Activated CD8-positive, alpha-beta memory T cell treated with anti-CD3 and anti-CD28 coated beads, Interleukin-2, amount 10 ng/mL, durations not matched to agents 7 days and 5 days (primary cell): Measurements from ENCODE around the gene KLHL6. TPM values are rescaled to one million over a fixed set of nuclear protein-coding genes. Genes with fewer than 3 reads are reported as not detected.
"Not testable (repeated sequence)": the region's sequence is repeated elsewhere in the genome, so short reads cannot be mapped to it uniquely, and the experiment has no call there.

Source experiments
- ATAC-seq: fragments of 150-1000 bp; cut with Tn5 transposase; one replicate; pipeline ENCODE4 v1.10.0; 2021; ENCODE audit warnings: moderate library complexity
- CTCF ChIA-PET: fragments of 350-600 bp; sonication (Branson Sonifier 250); formaldehyde crosslinking; loops from one replicate; lab custom pipeline; 2021; ENCODE audit warnings: antibody characterized with exemption; lab: Charles Lee
- DNase-seq: peaks from one replicate; pipeline ENCODE4 v3.0.0-alpha.2; 2020
- H3K27ac Mint-ChIP-seq: one replicate; pipeline ENCODE4 v1.8.0; 2021; ENCODE audit warnings: mild to moderate bottlenecking, mixed read lengths
- H3K27me3 Mint-ChIP-seq: one replicate; pipeline ENCODE4 v1.8.0; 2021; ENCODE audit warnings: mixed read lengths
- H3K36me3 Mint-ChIP-seq: one replicate; pipeline ENCODE4 v1.8.0; 2021; ENCODE audit warnings: mild to moderate bottlenecking, mixed read lengths
- H3K4me1 Mint-ChIP-seq: one replicate; pipeline ENCODE4 v1.8.0; 2021; ENCODE audit warnings: mixed read lengths
- H3K4me3 Mint-ChIP-seq: one replicate; pipeline ENCODE4 v1.8.0; 2021; ENCODE audit warnings: mild to moderate bottlenecking, moderate library complexity, mixed read lengths
- H3K9me3 Mint-ChIP-seq: one replicate; pipeline ENCODE4 v1.8.0; 2022; ENCODE audit warnings: low read depth, mixed read lengths
- total RNA-seq, 2 experiments: library from RNA; stranded (reverse); gene quantifications; one replicate each; pipeline ENCODE4 v1.2.3, GENCODE V29; 2021

The KLHL6 gene
- total RNA-seq, 2 experiments from 2014 or later, result 30.9 to 31.5 TPM

DNA sequence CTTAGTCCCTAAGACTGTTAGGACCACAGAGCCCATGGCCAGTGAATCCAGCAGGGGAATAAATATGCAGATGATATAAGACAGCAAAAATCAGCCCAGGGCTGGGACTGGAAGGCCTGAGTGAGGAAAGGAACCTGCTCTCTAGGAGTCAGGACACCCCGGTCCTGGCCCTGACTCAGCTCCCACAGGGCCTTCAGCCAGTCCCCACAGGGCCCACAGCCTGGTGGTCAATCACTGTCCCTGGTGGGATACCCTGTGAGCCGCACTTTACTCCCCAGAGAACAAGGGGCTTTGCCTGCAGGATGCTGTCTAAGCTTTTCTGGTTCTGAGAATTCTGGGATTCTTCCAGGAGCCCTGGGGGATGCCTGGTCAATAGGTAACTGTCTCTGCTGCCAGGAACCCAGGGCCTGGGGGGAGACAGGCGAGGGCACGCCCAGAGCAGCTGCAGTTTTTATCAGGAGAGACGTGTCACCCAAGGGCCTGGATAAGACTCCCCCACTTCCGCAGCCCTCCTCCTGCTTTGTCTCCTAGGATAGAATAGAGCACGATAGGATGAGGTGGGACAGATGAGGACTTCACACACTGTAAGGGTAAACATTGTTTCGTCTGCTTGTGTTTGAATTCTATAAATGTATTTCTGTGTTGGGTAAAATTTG lies 77.6 kb downstream of the KLHL6 start:
- CTCF ChIA-PET, result interaction anchor here (0.8 to 2.0 kb wide), 2 partner anchors 289 to 316 kb away, joined by 3 to 11 read pairs; no protein-coding TSS in a partner anchor
- ATAC-seq (no peak), DNase-seq (peak; percentile 19)
- Mint-ChIP-seq H3K27me3 (peaks cover 2% of the 10 kb centered on the region), H3K27ac (no peak overlapping the region), H3K9me3 (no peaks in the 10 kb centered on the region), H3K36me3 (no peaks in the 10 kb centered on the region), H3K4me3 (no peak overlapping the region), H3K4me1 (peaks cover 10% of the 10 kb centered on the region)

DNA sequence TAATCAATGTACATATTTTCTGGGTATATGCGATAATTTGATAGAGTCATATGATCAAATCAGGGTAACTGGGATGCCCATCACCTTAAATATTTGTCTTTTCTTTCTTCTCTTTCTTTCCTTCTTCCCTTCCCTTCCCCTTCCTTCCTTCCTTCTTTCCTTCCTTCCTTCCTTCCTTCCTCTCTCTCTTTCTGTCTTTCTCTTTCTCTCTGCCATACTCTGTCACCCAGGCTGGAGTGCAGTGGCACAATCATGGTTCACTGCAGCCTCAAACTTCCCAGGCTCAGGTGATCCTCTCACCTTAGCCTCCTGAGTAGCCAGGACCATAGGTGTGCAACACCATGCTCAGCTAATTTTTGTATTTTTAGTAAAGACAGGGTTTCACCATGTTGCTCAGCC lies 79.7 kb downstream of the KLHL6 start:
- ATAC-seq, H3K27ac Mint-ChIP-seq, H3K36me3 Mint-ChIP-seq, H3K9me3 Mint-ChIP-seq, H3K27me3 Mint-ChIP-seq, DNase-seq, H3K4me3 Mint-ChIP-seq, H3K4me1 Mint-ChIP-seq: not testable (repeated sequence)
- CTCF ChIA-PET, result interaction anchor here (1.0 to 3.1 kb wide), 2 partner anchors 38 to 291 kb away, joined by 3 to 13 read pairs; no protein-coding TSS in a partner anchor

DNA sequence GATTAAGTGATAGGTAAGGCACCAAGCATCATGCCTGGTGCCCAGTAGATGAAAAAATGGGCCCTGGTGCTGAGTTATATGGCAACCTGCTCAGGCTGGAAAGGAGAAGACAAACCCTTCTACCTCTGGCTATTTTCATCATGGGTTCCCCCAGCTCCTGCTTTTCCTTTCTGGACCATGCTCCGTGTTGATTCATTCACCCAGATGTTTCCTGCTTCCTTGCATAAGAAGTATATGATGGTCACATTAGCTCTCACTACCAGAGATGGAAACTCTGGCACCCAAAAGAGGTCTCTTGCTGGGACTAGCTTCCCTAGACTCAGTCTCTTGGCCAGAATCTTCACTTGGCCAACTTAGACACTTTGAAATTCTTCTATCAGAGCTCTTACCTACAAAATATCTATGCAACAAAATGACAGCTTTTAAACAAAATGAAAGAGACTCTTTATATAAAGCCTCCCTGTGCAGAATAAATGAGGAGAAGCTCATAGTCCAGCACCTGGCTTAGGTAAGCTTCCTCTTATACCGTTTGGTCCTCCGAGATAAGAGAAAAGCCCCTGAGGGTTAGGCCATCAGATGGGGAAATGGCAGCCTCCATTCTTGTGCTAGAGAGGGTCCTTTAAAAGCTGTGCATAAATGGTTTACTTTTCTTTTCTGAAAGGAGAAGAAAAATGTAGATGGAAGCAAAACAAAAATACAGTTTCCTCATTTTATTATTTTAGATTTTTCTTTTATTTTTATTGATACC lies 80.3 kb downstream of the KLHL6 start:
- CTCF ChIA-PET, result interaction anchor here (1.0 to 3.1 kb wide), 3 partner anchors 38 to 292 kb away, joined by 3 to 13 read pairs (median 3); no protein-coding TSS in a partner anchor
- no peaks in the 10 kb centered on the region for H3K9me3 Mint-ChIP-seq
- H3K4me1 Mint-ChIP-seq, result peaks cover under 1% of the 10 kb centered on the region
- no peak overlapping the region for H3K27ac Mint-ChIP-seq
- H3K4me3 Mint-ChIP-seq, result no peak overlapping the region
- no peak for ATAC-seq
- peak; percentile 19 for DNase-seq
- peaks cover 2% of the 10 kb centered on the region for H3K27me3 Mint-ChIP-seq
- H3K36me3 Mint-ChIP-seq, result no peaks in the 10 kb centered on the region

DNA sequence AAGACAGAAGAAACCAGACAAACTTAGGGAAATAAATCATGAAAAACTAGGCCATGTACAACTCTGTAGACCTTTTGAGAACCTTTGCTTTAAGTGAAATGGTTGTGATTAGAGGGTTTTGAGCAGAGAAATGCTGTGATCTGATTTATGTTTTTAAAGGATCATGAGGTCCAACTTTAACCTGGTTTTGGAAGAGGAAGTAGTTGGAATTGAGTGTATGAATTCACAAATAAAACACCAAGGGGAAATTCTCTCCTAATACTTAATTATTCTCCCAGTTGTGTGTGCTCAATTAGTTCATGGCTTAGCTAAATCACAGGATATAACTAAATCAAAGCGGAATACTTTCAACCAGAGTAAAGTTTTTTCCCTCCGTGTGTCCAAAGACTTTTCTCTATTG lies 81.5 kb downstream of the KLHL6 start:
- H3K36me3 Mint-ChIP-seq, result no peaks in the 10 kb centered on the region
- no peak for ATAC-seq
- CTCF ChIA-PET, result interaction anchor here (1.0 to 3.1 kb wide), 3 partner anchors 45 to 293 kb away, joined by 3 to 13 read pairs (median 3); no protein-coding TSS in a partner anchor
- no peaks in the 10 kb centered on the region for H3K9me3 Mint-ChIP-seq
- peaks cover 2% of the 10 kb centered on the region for H3K27me3 Mint-ChIP-seq
- no peak overlapping the region for H3K27ac Mint-ChIP-seq
- peaks cover 8% of the 10 kb centered on the region for H3K4me1 Mint-ChIP-seq
- H3K4me3 Mint-ChIP-seq, result no peak overlapping the region
- no peak for DNase-seq

DNA sequence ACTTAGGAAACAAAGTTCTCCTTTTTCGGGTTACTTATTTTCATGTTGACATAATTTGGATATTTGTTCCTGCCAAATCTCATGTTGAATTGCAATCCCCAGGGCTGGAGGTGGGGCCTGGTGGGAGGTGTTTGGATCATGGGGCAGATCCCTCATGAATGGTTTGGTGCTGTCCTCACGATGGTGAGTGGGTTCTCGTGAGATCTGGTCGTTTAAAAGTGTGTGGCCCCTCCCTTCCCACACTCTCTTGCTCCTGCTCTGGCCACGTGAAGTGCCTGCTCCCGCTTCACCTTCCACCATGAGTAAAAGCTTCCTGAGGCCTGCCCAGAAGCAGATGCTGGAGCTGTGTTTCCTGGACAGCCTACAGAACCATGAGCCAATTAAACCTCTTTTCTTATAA lies 83.4 kb downstream of the KLHL6 start:
- Mint-ChIP-seq H3K4me1 (peaks cover 18% of the 10 kb centered on the region), H3K4me3 (no peak overlapping the region), H3K36me3 (peaks cover 1% of the 10 kb centered on the region), H3K27ac (no peak overlapping the region), H3K27me3 (peaks cover 2% of the 10 kb centered on the region), H3K9me3 (no peaks in the 10 kb centered on the region)
- DNase-seq (peak; percentile 37), ATAC-seq (no peak)
- CTCF ChIA-PET, result interaction anchor here (1.2 to 1.6 kb wide), 3 partner anchors 81 to 412 kb away, joined by 3 to 6 read pairs (median 5); partner anchors contain the start of gene PARL

- no peak for DNase-seq
- H3K9me3 Mint-ChIP-seq, result no peaks in the 10 kb centered on the region
- H3K27ac Mint-ChIP-seq, result peak overlapping the region; percentile 73
- H3K36me3 Mint-ChIP-seq, result peaks cover 1% of the 10 kb centered on the region
- ATAC-seq, result no peak
- peaks cover 18% of the 10 kb centered on the region for H3K4me1 Mint-ChIP-seq
- CTCF ChIA-PET, result interaction anchor here (0.6 to 2.8 kb wide), 16 partner anchors 10 to 416 kb away, joined by 3 to 15 read pairs (median 4); partner anchors contain the start of gene PARL
- peaks cover 5% of the 10 kb centered on the region for H3K27me3 Mint-ChIP-seq
- no peak overlapping the region for H3K4me3 Mint-ChIP-seq
These were observed 87.1 kb downstream of the KLHL6 start for GRCh38 chr3:183468424-183468823.

GRCh38 chr3:183466575-183466974 lies 88.9 kb downstream of the KLHL6 start:
- Mint-ChIP-seq H3K27ac (no peak overlapping the region), H3K4me3 (no peak overlapping the region), H3K27me3 (peaks cover 10% of the 10 kb centered on the region), H3K4me1 (peaks cover 18% of the 10 kb centered on the region), H3K9me3 (no peaks in the 10 kb centered on the region), H3K36me3 (peaks cover 1% of the 10 kb centered on the region)
- no peak for DNase-seq
- CTCF ChIA-PET, result interaction anchor here (1.2 kb wide), 1 partner anchor 301 kb away, joined by 4 read pairs; no protein-coding TSS in a partner anchor
- no peak for ATAC-seq

- H3K36me3 Mint-ChIP-seq, CTCF ChIA-PET, H3K27ac Mint-ChIP-seq: not testable (repeated sequence)
These were observed 89.8 kb downstream of the KLHL6 start for GRCh38 chr3:183465710-183466109.

GRCh38 chr3:183464480-183464879 lies 91.0 kb downstream of the KLHL6 start:
- Mint-ChIP-seq H3K27ac (no peak overlapping the region), H3K36me3 (peaks cover 1% of the 10 kb centered on the region), H3K4me3 (no peak overlapping the region), H3K4me1 (peaks cover 14% of the 10 kb centered on the region), H3K9me3 (no peaks in the 10 kb centered on the region), H3K27me3 (peaks cover 10% of the 10 kb centered on the region)
- no peak for DNase-seq
- CTCF ChIA-PET, result interaction anchor here (0.9 to 1.0 kb wide), 2 partner anchors 19 to 302 kb away, joined by 3 to 4 read pairs; no protein-coding TSS in a partner anchor
- no peak for ATAC-seq

More at GRCh38 chr3:183465710-183466109, 89.8 kb downstream of the KLHL6 start:
- H3K9me3 Mint-ChIP-seq, DNase-seq, H3K4me3 Mint-ChIP-seq, ATAC-seq: not testable (repeated sequence)
- H3K4me1 Mint-ChIP-seq, result peaks cover 18% of the 10 kb centered on the region
- peaks cover 10% of the 10 kb centered on the region for H3K27me3 Mint-ChIP-seq

- DNase-seq, result no peak
- Mint-ChIP-seq H3K4me1 (no peaks in the 10 kb centered on the region), H3K4me3 (no peak overlapping the region), H3K9me3 (no peaks in the 10 kb centered on the region), H3K27me3 (peaks cover 5% of the 10 kb centered on the region), H3K36me3 (no peaks in the 10 kb centered on the region), H3K27ac (no peak overlapping the region)
- CTCF ChIA-PET, result no interaction called here
- no peak for ATAC-seq
These were observed 95.1 kb downstream of the KLHL6 start for GRCh38 chr3:183460081-183461055.

- H3K9me3 Mint-ChIP-seq, result no peaks in the 10 kb centered on the region
- DNase-seq, result no peak
- H3K36me3 Mint-ChIP-seq, result peaks cover 7% of the 10 kb centered on the region
- H3K4me1 Mint-ChIP-seq, result no peaks in the 10 kb centered on the region
- CTCF ChIA-PET, result no interaction called here
- H3K27me3 Mint-ChIP-seq, result no peaks in the 10 kb centered on the region
- no peak for ATAC-seq
- no peak overlapping the region for H3K4me3 Mint-ChIP-seq
- no peak overlapping the region for H3K27ac Mint-ChIP-seq
These were observed 100.4 kb downstream of the KLHL6 start for GRCh38 chr3:183455089-183455488.

- H3K27me3 Mint-ChIP-seq, result no peaks in the 10 kb centered on the region
- ATAC-seq, result no peak
- H3K9me3 Mint-ChIP-seq, result no peaks in the 10 kb centered on the region
- CTCF ChIA-PET, result no interaction called here
- peaks cover under 1% of the 10 kb centered on the region for H3K4me1 Mint-ChIP-seq
- no peak for DNase-seq
- H3K36me3 Mint-ChIP-seq, result peaks cover 7% of the 10 kb centered on the region
- no peak overlapping the region for H3K4me3 Mint-ChIP-seq
- H3K27ac Mint-ChIP-seq, result no peak overlapping the region
These were observed 101.4 kb downstream of the KLHL6 start for GRCh38 chr3:183454064-183454463.
